Measurements from ENCODE around the gene SLC6A3. TPM values are rescaled to one million over a fixed set of nuclear protein-coding genes. Genes with fewer than 3 reads are reported as not detected.

SLC6A3 gene
- total RNA-seq: 0.16 TPM in 1 of 2 replicates, not detected in the other
- not detected for polyA plus RNA-seq (2012)

DNA sequence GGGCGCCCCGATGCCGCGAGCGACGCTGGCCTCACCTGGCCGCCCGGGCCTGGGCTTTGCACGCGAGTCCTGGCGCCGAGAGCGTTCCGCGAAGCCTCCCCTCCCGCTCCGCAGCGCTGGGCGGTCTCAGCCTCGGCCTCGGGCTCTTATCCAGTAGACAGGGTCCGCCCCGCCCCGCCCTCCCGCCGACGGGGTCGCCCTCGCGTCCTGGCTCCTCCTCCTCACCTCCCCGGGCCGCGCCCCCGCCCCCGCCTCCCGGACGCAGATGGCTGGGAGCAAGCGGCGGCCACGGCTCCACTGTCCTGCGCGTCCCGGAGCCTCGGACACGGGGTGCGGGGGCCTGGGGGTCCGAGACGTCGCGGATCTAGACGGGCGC, at the start of gene SLC6A3:
TSS of gene SLC6A3 (minus strand) at position 128 of the 376 bp plus-strand sequence. CDS start 2,243 bp downstream, outside the sequence.
- no peak for DNase-seq (ENCODE audit: low read depth)

DNA sequence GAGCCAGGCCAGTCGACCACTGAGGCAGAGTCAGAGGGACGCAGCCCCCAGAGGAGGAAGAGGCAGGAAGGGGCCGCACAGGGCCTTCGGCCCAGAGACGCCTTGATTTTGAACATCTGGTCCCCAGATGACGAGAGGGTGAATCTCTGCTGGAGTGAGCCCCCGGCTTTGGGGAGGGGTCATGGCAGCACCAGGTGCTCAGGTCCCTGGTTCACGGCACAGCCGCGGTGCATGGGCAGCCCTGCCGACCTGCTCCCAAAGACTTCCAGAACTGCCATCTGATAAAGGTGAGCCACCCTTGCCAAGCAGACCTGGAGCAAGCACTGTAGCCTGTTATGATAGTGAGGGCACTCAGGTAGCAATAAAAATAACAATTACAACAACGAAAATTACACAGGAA, 48.7 kb upstream of the SLC6A3 start:
- DNase-seq (ENCODE audit: low read depth): no peak

DNA sequence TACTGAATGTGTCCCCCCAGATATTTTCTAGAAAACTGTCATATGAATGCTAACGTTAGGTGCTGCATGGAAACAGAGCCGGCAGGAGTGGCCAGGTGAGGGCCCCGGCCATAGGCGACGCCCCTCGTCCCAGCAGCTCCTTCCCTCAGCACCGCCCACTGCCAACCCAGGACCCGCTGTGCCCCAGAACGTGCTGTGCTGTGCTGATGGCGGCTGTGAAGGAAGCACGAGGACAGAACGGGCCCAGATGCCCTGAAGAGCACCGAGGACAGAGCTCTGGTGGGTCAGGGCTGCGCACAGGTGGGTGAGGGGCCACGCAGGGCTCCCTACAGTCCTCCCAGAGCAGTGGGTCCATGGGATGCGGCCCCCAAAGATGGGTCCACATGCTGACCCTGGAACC, 48.2 kb upstream of the SLC6A3 start:
- DNase-seq (ENCODE audit: low read depth): no peak

DNA sequence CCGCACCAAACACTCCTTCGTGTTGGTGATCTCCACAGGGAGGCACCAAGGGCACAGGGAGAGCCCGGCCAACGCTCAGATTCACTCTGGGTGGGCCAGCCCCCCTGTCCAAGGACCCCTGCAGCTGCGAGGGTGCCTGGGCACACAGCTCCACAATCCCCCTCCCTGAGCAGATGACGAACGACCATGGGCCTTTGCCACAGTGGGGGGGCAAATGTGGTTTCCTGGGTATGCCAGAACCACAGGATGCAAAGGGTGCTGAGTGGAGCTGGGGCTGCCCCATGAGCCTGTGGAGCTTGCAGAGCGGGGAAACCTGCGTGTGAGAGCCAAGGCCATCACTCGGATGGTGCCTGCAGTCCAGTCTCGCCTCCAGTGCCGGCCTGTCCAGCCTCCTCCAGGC, 47.5 kb upstream of the SLC6A3 start:
- no peak for DNase-seq (ENCODE audit: low read depth)

DNA sequence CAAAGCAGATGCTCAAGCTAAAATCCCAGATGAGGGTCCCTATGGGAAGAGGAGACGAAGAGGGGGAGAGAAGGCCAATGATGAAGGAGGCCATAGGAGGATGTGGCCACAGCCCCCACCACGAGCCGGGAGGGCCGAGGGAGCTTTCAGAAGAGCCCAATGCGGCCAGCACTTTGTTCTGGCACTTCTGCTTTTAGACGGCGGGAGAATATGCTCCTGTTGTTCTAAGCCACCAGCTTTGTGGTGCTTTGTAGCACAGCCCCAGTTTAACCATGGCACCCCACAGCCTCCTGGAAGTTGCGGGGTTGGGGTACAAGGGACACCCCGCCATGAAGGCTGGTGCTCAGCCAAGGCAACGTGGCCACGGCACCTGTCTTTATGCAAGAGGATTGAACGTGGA, 45.1 kb upstream of the SLC6A3 start:
- DNase-seq (ENCODE audit: low read depth): no peak

DNA sequence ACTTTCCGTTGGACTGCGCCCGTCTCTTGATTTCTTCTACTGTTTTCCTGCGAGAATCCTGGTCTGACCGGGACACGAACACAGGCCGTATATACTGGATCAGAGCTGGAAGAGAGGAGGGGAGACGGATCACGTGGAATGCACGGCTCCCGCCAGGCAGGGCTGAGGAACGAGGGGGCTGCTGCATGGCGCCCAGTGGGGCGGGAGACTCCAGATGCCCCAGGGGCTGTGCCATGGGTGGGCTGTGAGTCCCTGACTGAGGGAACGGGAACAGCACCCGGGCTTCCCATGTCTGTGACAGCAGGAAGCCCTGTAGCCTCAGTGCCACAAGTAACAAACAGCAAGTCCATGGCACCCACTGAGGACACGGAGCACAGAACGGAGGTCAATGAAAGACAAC, 44.5 kb upstream of the SLC6A3 start:
- no peak for DNase-seq (ENCODE audit: low read depth)

DNA sequence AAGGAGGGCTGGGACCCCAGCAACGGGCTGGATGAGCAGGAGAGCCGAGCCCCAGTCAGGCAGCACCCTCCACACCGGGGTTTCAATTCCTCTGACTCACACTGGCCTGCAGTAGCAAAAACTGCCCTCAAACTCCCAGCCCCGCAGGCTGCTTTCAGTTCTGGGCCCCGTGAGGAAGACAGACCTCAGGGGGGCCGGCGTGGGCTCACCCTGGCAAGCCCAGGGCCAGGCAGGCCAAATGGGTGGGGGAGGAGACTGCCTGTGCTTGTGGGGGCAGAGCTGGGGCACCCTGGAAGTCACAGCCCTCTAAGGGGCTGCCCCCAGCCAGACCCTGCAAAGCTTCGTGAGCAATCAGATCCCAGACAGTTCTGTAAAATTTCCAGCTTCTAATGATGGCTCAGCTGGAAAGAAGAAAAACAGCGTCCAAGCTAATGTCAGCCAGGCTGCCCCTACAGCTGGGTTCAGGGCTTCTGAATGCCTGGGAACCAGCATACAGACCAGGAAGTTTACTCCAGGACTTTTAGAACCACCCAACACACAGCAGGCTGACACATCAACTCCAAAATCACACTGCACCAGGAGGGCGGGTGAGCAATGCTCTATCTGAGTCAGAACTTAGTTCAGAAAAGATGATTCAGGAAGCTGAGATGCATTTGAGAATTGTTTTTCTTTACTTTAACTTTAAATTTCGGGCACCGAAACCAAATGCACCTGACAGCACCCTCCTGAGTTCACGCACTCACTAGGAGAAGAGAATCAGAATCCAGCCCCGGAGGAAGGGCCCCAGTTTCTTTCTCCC, 43.8 kb upstream of the SLC6A3 start:
- peak; percentile 44 for DNase-seq (ENCODE audit: low read depth)

DNA sequence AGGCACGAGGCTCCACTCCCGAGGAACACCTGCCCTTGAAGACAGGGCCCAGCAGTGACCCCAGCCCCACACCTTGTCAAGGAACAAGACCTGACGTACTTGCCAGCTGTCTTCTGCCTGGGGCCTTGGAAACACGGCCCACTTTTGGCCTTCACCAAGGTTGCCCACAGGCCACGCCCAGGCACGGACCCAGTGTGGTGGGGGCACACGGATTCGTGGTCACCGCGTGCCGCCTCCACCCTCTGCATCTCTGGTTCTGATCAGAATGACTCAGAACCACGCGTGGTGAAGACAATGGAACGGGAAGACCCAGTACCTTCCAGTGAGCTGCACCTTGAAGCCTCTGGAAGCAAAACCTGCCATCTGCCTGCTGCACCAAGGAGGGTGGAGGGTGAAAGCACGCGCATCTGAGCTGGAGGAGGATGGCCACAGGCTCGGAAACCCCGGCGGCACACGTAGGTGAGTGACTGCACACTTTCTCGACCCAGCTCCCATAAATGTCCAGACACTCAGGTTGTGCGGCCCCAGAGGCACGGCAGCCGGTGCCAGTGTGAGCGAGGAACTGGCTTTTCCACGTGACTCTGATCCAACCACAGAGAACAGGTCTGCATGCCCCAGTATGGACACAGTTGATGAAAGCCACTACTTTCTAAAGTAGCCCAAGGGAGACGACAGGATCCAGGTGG, 42.0 kb upstream of the SLC6A3 start:
- no peak for DNase-seq (ENCODE audit: low read depth)

DNA sequence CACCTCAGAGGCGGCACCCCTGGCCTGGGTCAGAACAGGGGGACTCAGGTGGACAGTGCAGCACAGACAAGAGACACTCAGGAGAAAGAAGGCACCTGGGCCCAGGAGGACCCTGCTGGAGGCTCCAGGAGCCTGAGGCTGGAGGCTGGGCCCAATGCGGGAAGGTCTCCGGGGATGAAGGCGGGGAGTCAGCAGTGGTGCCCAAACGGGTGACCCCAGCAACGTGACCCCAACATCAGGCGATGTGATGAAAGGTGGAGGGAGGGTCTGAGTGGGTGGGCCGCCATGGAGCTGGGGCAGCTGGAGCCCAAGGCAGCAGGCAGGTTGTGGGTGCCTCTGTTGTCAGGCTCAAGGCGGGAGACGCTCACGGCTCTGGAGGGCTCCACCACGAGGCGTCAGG, 41.0 kb upstream of the SLC6A3 start:
- DNase-seq (ENCODE audit: low read depth): no peak

DNA sequence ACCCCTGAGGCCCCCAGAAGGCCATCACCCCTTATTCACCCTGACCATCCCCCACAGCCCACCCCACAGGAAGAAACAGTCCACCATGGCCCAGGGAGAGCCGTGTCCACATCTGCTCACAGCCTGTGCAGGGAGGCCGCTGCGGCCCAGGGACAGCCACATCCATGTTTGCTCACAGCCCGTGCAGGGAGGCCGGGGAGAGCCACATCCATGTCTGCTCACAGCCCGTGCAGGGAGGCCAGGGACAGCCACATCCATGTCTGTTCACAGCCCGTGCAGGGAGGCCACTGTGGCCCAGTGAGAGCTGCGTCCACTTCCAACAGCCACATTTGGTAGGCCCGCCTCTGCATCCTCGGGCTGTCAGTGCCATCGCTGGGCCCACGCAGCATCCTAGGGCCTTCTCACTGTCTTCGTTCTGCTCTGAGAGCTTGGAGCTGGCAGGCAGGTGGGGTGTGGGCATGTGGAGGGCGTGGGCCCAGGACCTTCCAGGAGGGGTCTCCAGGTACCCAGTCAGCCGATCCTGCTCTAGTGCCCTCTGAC, 40.4 kb upstream of the SLC6A3 start:
- no peak for DNase-seq (ENCODE audit: low read depth)

DNA sequence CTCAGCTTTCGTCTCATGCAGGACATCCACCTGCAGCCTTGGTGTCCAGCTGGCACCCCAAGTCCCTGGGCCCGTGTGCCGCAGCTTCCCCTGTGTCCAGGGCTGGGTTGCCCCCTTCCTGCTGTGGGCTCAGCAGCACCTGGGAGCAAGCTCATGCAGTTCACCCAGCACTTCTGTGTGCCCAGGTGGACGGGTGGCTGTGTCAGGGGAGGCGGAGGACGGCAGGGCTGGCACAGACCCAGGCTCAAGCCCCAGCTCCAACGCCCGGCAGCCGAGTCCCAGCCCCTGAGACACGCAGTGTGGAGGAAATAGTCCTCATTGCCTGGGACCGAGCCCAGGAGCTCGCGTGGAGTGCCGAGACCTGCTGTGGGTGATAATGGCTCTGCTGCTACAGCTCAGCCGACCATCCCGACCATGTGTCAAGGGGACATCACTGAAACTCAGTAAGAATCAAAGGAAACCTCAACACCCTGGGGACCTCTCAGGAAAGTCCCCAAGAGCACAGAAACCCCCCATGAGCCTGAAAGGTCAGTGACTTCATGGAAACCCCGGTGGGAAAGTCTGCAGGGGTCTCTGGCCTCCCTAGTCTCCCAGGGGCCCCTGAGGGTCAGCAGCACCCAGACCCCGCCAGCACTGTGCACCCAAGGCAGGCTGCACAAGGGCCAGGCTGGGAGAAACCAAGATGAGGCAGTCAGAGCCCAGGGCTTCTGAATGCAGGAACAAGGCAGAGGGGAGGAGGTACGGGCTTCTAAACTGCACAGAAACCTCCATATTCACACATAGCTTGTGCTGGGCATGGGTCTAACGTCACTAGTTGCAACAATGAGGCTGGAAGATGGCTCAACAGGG, 39.7 kb upstream of the SLC6A3 start:
- no peak for DNase-seq (ENCODE audit: low read depth)

DNA sequence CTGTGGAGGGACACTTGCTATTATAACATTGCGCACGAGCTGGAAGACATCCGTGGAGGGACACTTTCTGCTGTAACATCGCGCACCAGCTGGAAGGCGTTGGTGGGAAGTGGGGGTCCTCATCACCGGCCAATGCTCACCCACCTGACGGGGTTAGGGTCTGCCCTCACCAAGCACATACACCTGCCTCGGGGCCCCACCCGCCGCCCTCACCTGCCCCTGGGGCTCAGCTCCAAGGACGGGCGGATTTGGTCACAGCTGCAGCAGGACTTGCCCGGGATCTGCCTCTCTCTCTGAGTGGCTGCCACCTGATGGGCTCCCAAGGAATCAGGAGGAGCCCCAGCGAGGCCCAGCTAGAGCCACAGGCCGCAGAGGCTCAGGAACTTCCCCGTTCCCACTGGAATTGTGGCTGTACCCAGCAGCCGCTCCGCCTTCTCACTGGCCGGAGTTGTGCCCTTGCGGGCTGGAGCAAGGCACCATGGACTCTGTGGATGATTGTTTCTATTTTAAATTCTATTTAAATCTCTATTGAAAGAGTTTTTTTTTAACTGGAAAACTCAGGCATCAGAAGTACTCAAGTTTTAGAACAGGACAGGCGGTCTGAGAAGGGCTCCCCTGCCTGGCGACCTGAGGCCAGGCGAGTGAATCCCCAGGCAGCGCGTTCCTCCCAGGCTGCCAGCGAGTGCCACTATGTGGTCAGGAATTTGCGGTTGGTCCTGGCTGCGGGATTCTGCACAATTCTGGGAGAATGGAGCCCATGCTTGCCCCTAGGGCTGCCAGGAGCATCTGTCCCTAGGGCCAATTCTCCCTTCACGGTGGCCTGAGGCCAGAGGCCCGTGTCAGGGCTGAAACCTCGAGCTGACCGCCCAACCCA, 38.9 kb upstream of the SLC6A3 start:
- no peak for DNase-seq (ENCODE audit: low read depth)

DNA sequence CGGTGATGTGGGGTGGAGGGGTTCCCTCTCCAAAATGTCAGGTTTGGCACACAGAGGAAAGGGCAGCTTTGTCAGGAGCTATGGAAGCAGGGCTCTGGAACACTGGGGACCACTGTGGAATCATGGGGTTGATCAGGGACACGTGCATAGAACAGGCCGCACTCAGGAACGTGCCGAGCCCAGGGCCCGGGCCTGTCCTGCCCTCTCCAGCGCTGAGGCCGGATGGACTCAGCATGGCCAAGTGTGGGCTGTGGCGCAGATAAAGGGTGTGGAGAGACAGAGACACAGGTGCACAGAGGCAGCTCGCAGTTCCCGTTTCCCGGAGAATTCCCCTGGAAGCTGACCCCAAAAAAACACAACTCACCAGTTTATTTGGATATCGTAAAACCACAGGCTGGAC, 37.8 kb upstream of the SLC6A3 start:
- DNase-seq (ENCODE audit: low read depth): no peak

DNA sequence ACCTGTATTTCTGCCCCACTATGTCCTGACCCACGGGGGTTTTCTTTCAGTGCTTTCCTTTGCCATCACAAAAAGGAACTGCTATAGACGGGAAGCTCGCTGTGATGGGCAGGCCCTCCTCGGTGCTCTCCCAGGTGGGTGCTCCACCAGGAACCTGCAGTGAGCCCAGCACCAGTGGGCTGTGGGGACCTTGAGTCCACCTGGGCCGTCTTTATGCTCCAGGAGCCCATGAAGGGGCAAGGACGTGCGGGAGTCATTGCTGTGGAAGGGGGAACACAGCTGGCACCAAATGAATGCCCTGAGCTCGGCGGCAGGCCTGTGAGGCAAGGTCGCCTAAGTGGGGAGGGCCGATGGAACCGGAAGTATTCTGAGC, 36.7 kb upstream of the SLC6A3 start:
- no peak for DNase-seq (ENCODE audit: low read depth)

DNA sequence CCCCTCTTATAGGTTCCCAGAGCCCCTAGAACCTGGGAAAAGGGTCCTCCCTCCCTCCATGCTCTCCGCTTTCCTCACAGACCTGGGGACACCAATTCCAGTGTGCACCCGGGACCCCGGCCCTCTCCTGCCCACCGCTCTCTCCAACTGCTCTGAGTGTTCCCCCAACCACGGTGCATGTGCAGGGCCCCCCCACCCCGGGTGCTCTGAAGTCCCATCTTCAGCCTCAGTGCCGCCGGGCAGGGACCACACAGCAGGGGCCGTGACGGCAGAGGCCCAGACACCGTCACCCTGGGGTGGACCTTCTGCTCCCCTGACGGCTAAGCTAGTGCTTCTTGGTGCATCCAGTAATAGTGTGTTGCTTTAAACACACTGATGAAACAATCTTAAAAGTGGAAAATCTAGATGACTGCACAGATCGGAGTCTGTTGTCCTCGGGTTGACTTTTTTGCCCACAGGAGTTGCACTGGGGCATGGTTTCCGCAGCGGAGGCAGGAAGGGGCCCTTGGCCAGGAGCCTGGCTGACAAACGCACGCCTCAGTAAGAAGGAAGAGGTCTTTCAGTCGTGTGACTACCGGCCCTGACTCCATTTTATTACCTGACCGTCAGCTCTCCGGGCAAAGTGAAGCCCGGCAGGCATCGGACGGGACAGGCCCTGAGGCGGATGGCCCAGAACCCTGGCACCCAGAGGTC, 36.2 kb upstream of the SLC6A3 start:
- DNase-seq (ENCODE audit: low read depth): no peak

DNA sequence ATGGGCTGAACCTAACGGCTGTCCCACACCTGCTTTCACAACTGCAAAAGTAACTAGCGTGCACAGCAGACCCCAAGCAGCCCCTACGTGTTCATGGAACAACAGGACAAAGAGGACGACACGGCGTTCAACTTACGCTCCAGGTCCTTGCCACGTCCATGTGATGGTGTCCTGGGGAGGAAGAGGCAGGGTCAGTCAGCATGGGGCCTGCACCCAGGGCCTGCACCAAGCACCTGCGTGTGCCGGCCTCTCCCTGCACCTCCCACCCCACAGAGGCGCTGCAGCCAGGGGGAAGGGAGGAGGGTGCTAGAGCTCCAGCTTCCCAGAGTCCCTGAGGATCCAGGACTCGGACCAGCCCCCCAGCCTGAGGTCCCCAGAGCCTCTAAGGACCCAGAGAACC, 35.6 kb upstream of the SLC6A3 start:
- DNase-seq (ENCODE audit: low read depth): no peak

DNA sequence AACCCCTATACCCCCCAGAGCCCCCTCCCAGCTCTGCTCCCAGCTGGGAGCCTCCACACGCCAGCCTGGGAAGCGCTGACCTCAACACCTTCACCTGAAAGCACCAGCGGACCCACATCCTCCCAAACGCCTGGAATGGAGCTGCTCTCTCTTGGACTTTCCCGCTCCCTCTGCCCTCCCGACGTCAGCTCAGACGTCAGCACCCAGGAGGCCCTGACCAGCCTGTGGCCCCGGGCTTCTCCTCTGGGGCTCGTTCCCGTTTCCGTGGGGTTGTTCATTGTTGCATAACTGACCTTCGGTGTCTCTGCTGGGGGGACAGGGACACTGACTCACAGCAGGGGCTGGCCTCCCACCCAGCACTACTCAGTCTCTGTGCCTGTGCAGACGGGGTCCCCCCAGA, 35.0 kb upstream of the SLC6A3 start:
- DNase-seq (ENCODE audit: low read depth): no peak

DNA sequence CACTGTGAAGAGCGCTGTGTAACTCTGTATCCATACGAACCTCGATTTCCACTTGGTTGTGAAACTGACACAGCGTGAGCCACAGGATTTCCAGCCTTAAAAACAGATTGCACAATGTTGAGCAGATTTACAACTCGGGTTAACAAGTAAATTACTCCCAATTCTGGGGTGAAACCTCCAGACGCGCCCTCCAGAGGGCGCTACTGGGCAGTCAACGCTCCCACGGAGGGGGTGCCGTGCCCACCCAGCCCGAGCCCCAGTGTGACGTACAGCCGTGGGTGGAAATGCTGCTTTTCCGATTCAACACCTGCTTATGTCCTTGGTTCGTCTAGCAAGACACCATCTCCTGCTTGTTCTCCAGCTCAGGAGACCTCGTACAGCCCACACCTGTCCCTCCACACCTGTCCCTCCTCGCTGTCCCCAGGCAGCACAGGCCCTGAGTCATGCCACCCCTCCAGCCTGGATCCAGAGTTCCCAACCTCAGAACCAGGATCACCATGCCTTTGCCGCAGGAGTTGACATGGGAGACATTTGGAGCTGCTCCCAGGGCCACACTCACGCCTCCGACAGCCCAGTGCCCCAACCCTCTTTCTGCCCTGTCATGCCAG, 34.4 kb upstream of the SLC6A3 start:
- DNase-seq (ENCODE audit: low read depth): peak; percentile 6

DNA sequence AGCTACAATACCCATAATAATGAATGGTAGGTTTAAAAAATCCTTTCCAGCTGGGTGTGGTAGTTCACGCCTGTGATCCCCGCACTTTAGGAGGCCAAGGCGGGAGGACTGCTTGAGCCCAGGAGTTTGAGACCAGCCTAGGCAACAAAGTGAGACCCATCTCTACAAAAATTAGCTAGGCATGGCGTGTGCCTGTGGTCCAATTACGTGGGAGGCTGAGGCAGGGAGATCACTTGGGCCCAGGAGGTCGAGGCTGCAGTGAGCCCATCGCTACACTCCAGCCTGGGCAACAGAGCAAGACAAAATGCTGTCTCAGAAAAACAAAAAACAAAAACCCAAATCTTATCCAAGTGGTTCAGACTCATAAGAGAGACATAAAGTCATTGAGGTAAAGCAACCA, 33.8 kb upstream of the SLC6A3 start:
- no peak for DNase-seq (ENCODE audit: low read depth)
